PFSK-1 (cell line): Measurements from ENCODE around the gene ACAD8.

Source experiments
- POLR2AphosphoS5 ChIP-seq: IDR thresholded peaks from 2 replicates; pipeline ENCODE4 v1.6.1; 2012; ENCODE audit warnings: low read depth, mild to moderate bottlenecking, control low read depth, low read length, moderate library complexity
- TAF1 ChIP-seq: IDR thresholded peaks from 2 replicates; pipeline ENCODE4 v1.6.1; 2012; ENCODE audit warnings: low read length, control low read depth, borderline replicate concordance; ENCODE audit not compliant: insufficient read depth

DNA sequence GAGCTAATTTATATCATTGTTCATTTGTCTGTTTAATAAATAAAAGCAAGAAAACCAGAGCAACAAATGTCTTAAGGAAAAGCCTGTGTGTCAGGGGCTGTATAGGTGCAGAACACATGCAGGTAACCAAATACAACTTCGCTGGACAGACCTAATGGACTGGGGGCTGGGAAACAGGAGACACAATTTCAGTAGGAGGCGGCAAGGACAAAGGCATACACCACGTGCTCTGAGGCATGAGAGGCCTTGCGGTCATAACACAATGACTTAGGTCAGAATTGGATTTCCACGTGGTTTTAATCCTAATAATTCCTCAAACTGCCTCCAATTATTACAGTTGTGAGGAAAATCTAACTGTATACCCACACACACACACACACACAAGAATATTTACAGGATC is 14.1 kb downstream of the ACAD8 start:
- no peak for TF ChIP-seq TAF1
- TF ChIP-seq POLR2AphosphoS5 = no peak
